ENCODE data around the gene ARHGEF37. TPM values are rescaled to one million over a fixed set of nuclear protein-coding genes. Genes with fewer than 3 reads are reported as not detected.
A peak's percentile ranks its signal among the peaks of the same experiment; 100 is the strongest.
"Not testable (repeated sequence)": the region's sequence is repeated elsewhere in the genome, so short reads cannot be mapped to it uniquely, and the experiment has no call there.

The ARHGEF37 gene
- total RNA-seq (under 1 TPM; 0.13 to 0.53 TPM), polyA plus RNA-seq (not detected)

GRCh38 chr5:149581192-149581861, at the start of gene ARHGEF37:
Gene ARHGEF37, plus strand, starts transcription at chr5:149581498. Its CDS starts 16,272 bp downstream, at chr5:149597770.
- CTCF ChIA-PET: no interaction called here
- POLR2A ChIA-PET: no interaction called here
- peak within 1 kb of the TSS; percentile 56 for H3K4me3 ChIP-seq (ENCODE audit: low read length)

GRCh38 chr5:149532413-149532812, 48.9 kb upstream of the ARHGEF37 start:
- Histone ChIP-seq H3K27me3 (ENCODE audit: insufficient read depth, low read length, poor library complexity, severe bottlenecking) (no peaks in the 10 kb centered on the region), H3K4me1 (ENCODE audit: insufficient read depth, low read length) (peaks cover 87% of the 10 kb centered on the region), H3K27ac (ENCODE audit: low read depth, low read length) (no peak overlapping the region), H3K36me3 (ENCODE audit: insufficient read depth, low read length) (no peaks in the 10 kb centered on the region), H3K9me3 (ENCODE audit: low read length) (no peaks in the 10 kb centered on the region), H3K4me3 (ENCODE audit: low read length) (no peak overlapping the region)
- Mint-ChIP-seq H3K4me3 (peak overlapping the region in 1 of 7 donors; percentile 17), H3K4me1 (peaks cover 76 to 98% (median 93%) of the 10 kb centered on the region in 3 donors), H3K27me3 (no peaks in the 10 kb centered on the region), H3K36me3 (peaks cover 1 to 48% (median 11%) of the 10 kb centered on the region in 3 donors), H3K27ac (peak overlapping the region in 1 of 8 donors; percentile 66), H3K9me3 (no peaks in the 10 kb centered on the region)
- no peak for DNase-seq
- ChIA-PET POLR2A (interaction anchor here (0.6 kb wide), 1 partner anchor 172 kb away, joined by 3 read pairs; no protein-coding TSS in a partner anchor), CTCF (no interaction called here)

More at GRCh38 chr5:149581192-149581861, at the start of gene ARHGEF37:
- Histone ChIP-seq H3K9me3 (ENCODE audit: low read length) (no peaks in the 10 kb centered on the region), H3K27me3 (ENCODE audit: insufficient read depth, low read length, poor library complexity, severe bottlenecking) (peaks cover 10% of the 10 kb centered on the region), H3K4me1 (ENCODE audit: insufficient read depth, low read length) (peaks cover 5% of the 10 kb centered on the region), H3K36me3 (ENCODE audit: insufficient read depth, low read length) (no peaks in the 10 kb centered on the region), H3K27ac (ENCODE audit: low read depth, low read length) (no peak within 1 kb of the TSS)
- Mint-ChIP-seq H3K27me3 (peaks cover 21 to 26% of the 10 kb centered on the region in 2 donors), H3K9me3 (no peaks in the 10 kb centered on the region), H3K4me3 (peak within 1 kb of the TSS; percentile 52 to 83 (median 70)), H3K27ac (peak within 1 kb of the TSS in 3 of 8 donors; percentile 2 to 43 (median 41)), H3K4me1 (peaks cover 4 to 13% (median 6%) of the 10 kb centered on the region in 3 donors), H3K36me3 (no peaks in the 10 kb centered on the region)
- DNase-seq: peak in 3 of 5 donors; percentile 14 to 50 (median 46)

GRCh38 chr5:149535787-149536186, 45.5 kb upstream of the ARHGEF37 start:
- H3K36me3 ChIP-seq (ENCODE audit: insufficient read depth, low read length); H3K27me3 ChIP-seq (ENCODE audit: insufficient read depth, low read length, poor library complexity, severe bottlenecking); H3K27me3 Mint-ChIP-seq; H3K4me3 ChIP-seq (ENCODE audit: low read length); H3K9me3 Mint-ChIP-seq; H3K27ac ChIP-seq (ENCODE audit: low read depth, low read length); H3K9me3 ChIP-seq (ENCODE audit: low read length); DNase-seq; POLR2A ChIA-PET: not testable (repeated sequence)
- CTCF ChIA-PET: interaction anchor here (0.7 kb wide), 1 partner anchor 14 kb away, joined by 3 read pairs; no protein-coding TSS in a partner anchor
- H3K4me1 ChIP-seq (ENCODE audit: insufficient read depth, low read length): peaks cover 75% of the 10 kb centered on the region
- H3K4me3 Mint-ChIP-seq: peak overlapping the region in 3 of 7 donors; percentile 23 to 51 (median 32)
- peaks cover 67 to 91% (median 83%) of the 10 kb centered on the region in 3 donors for H3K4me1 Mint-ChIP-seq
- H3K36me3 Mint-ChIP-seq: peaks cover 5 to 57% (median 16%) of the 10 kb centered on the region in 3 donors
- peak overlapping the region in 4 of 8 donors; percentile 5 to 82 (median 33) for H3K27ac Mint-ChIP-seq

GRCh38 chr5:149537374-149537975, 43.8 kb upstream of the ARHGEF37 start:
- ChIA-PET POLR2A (no interaction called here), CTCF (no interaction called here)
- Histone ChIP-seq H3K27me3 (ENCODE audit: insufficient read depth, low read length, poor library complexity, severe bottlenecking) (no peaks in the 10 kb centered on the region), H3K4me1 (ENCODE audit: insufficient read depth, low read length) (peaks cover 60% of the 10 kb centered on the region), H3K9me3 (ENCODE audit: low read length) (no peaks in the 10 kb centered on the region), H3K27ac (ENCODE audit: low read depth, low read length) (no peak overlapping the region), H3K4me3 (ENCODE audit: low read length) (no peak overlapping the region), H3K36me3 (ENCODE audit: insufficient read depth, low read length) (no peaks in the 10 kb centered on the region)
- DNase-seq: no peak
- Mint-ChIP-seq H3K4me3 (peak overlapping the region in 4 of 7 donors; percentile 23 to 63 (median 40)), H3K4me1 (peaks cover 66 to 86% (median 80%) of the 10 kb centered on the region in 3 donors), H3K27me3 (no peaks in the 10 kb centered on the region), H3K36me3 (peaks cover 5 to 56% (median 18%) of the 10 kb centered on the region in 3 donors), H3K27ac (peak overlapping the region in 5 of 8 donors; percentile 2 to 82 (median 32)), H3K9me3 (no peaks in the 10 kb centered on the region)

- H3K4me1 ChIP-seq (ENCODE audit: insufficient read depth, low read length): peaks cover 62% of the 10 kb centered on the region
- Mint-ChIP-seq H3K27ac (peak overlapping the region in 7 of 8 donors; percentile 9 to 79 (median 55)), H3K4me1 (peaks cover 62 to 85% (median 78%) of the 10 kb centered on the region in 3 donors), H3K4me3 (peak overlapping the region in 6 of 7 donors; percentile 3 to 74 (median 54)), H3K9me3 (no peaks in the 10 kb centered on the region), H3K27me3 (no peaks in the 10 kb centered on the region), H3K36me3 (peaks cover 5 to 59% (median 15%) of the 10 kb centered on the region in 3 donors)
- no peak overlapping the region for H3K27ac ChIP-seq (ENCODE audit: low read depth, low read length)
- ChIA-PET POLR2A (no interaction called here), CTCF (interaction anchor here (1.7 kb wide), 1 partner anchor 11 kb away, joined by 13 read pairs; the partner anchor contains the start of gene CSNK1A1)
- H3K9me3 ChIP-seq (ENCODE audit: low read length): no peaks in the 10 kb centered on the region
- DNase-seq: no peak
- no peak overlapping the region for H3K4me3 ChIP-seq (ENCODE audit: low read length)
- H3K27me3 ChIP-seq (ENCODE audit: insufficient read depth, low read length, poor library complexity, severe bottlenecking): no peaks in the 10 kb centered on the region
- H3K36me3 ChIP-seq (ENCODE audit: insufficient read depth, low read length): peaks cover 11% of the 10 kb centered on the region
Measured at GRCh38 chr5:149540089-149540488, 41.2 kb upstream of the ARHGEF37 start.

GRCh38 chr5:149541893-149542292, 39.4 kb upstream of the ARHGEF37 start:
- Mint-ChIP-seq H3K4me3 (peak overlapping the region in 5 of 7 donors; percentile 36 to 67 (median 59)), H3K36me3 (peaks cover 5 to 65% (median 13%) of the 10 kb centered on the region in 3 donors), H3K27ac (peak overlapping the region in 4 of 8 donors; percentile 35 to 85 (median 64)), H3K4me1 (peaks cover 58 to 85% (median 79%) of the 10 kb centered on the region in 3 donors), H3K27me3 (no peaks in the 10 kb centered on the region), H3K9me3 (no peaks in the 10 kb centered on the region)
- no peaks in the 10 kb centered on the region for H3K27me3 ChIP-seq (ENCODE audit: insufficient read depth, low read length, poor library complexity, severe bottlenecking)
- H3K36me3 ChIP-seq (ENCODE audit: insufficient read depth, low read length): peaks cover 16% of the 10 kb centered on the region
- no peak overlapping the region for H3K4me3 ChIP-seq (ENCODE audit: low read length)
- no peak for DNase-seq
- peaks cover 56% of the 10 kb centered on the region for H3K4me1 ChIP-seq (ENCODE audit: insufficient read depth, low read length)
- H3K9me3 ChIP-seq (ENCODE audit: low read length): no peaks in the 10 kb centered on the region
- POLR2A ChIA-PET: interaction anchor here (0.6 kb wide), 1 partner anchor 1719 kb away, joined by 10 read pairs; no protein-coding TSS in a partner anchor
- CTCF ChIA-PET: interaction anchor here (0.7 to 1.7 kb wide), 2 partner anchors 9 to 14 kb away, joined by 4 to 13 read pairs; partner anchors contain the start of gene CSNK1A1
- H3K27ac ChIP-seq (ENCODE audit: low read depth, low read length): no peak overlapping the region

GRCh38 chr5:149543361-149544027, 37.8 kb upstream of the ARHGEF37 start:
- H3K4me3 ChIP-seq (ENCODE audit: low read length): no peak overlapping the region
- CTCF ChIA-PET: interaction anchor here (0.6 to 1.4 kb wide), 4 partner anchors 8 to 159 kb away, joined by 3 to 4 read pairs (median 3); partner anchors contain the start of gene CSNK1A1
- H3K27me3 Mint-ChIP-seq: no peaks in the 10 kb centered on the region

More at GRCh38 chr5:149543361-149544027, 37.8 kb upstream of the ARHGEF37 start:
- Mint-ChIP-seq H3K4me1 (peaks cover 58 to 85% (median 79%) of the 10 kb centered on the region in 3 donors), H3K9me3 (no peaks in the 10 kb centered on the region), H3K36me3 (peaks cover 0 to 65% (median 9%) of the 10 kb centered on the region in 3 donors), H3K27ac (peak overlapping the region in 6 of 8 donors; percentile 12 to 86 (median 31)), H3K4me3 (peak overlapping the region in 5 of 7 donors; percentile 11 to 39 (median 21))
- H3K9me3 ChIP-seq (ENCODE audit: low read length): no peaks in the 10 kb centered on the region
- H3K27me3 ChIP-seq (ENCODE audit: insufficient read depth, low read length, poor library complexity, severe bottlenecking): no peaks in the 10 kb centered on the region
- H3K4me1 ChIP-seq (ENCODE audit: insufficient read depth, low read length): peaks cover 64% of the 10 kb centered on the region
- H3K36me3 ChIP-seq (ENCODE audit: insufficient read depth, low read length): peaks cover 16% of the 10 kb centered on the region
- no peak for DNase-seq
- POLR2A ChIA-PET: interaction anchor here (0.7 kb wide), 1 partner anchor 12 kb away, joined by 3 read pairs; no protein-coding TSS in a partner anchor
- no peak overlapping the region for H3K27ac ChIP-seq (ENCODE audit: low read depth, low read length)
